Measurements from ENCODE around the gene PACS1. TPM values are rescaled to one million over a fixed set of nuclear protein-coding genes. Genes with fewer than 3 reads are reported as not detected.
A peak's percentile ranks its signal among the peaks of the same experiment; 100 is the strongest.

PACS1 gene
- total and polyA plus RNA-seq, 8 donors: 50.7 to 57.5 (median 54.9) TPM

DNA sequence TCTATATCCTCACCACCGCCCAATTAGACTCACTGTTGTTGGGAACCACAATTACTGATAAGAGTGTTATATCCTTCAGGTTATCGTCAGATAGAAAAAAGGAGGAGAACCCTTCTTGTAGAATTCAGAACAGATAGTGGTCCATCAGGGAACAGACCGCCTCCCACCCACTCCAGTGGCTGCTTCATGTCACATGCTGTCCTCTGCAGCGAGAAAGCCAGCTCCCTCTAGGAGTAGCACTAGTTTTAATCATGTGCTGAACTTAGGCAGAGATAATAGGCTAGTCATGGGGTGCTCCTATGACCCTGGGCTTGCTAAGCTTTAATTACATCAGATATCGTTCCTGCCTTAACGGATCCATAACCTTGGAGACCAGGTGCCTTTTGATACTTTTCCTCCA lies 146.8 kb downstream of the PACS1 start:
- Histone ChIP-seq H3K4me3 (no peak overlapping the region), H3K27me3 (no peaks in the 10 kb centered on the region), H3K4me1 (no peaks in the 10 kb centered on the region), H3K27ac (no peak overlapping the region), H3K36me3 (peaks cover 0 to 90% of the 10 kb centered on the region in 2 donors), H3K9me3 (no peaks in the 10 kb centered on the region)
- ATAC-seq (no peak), DNase-seq (no peak)
- TF ChIP-seq, protein P1, sequence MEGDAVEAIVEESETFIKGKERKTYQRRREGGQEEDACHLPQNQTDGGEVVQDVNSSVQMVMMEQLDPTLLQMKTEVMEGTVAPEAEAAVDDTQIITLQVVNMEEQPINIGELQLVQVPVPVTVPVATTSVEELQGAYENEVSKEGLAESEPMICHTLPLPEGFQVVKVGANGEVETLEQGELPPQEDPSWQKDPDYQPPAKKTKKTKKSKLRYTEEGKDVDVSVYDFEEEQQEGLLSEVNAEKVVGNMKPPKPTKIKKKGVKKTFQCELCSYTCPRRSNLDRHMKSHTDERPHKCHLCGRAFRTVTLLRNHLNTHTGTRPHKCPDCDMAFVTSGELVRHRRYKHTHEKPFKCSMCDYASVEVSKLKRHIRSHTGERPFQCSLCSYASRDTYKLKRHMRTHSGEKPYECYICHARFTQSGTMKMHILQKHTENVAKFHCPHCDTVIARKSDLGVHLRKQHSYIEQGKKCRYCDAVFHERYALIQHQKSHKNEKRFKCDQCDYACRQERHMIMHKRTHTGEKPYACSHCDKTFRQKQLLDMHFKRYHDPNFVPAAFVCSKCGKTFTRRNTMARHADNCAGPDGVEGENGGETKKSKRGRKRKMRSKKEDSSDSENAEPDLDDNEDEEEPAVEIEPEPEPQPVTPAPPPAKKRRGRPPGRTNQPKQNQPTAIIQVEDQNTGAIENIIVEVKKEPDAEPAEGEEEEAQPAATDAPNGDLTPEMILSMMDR (IDR thresholded peaks at IDR 0.05): no peak
- intact Hi-C loops (cut with DNase I): no loop called here

DNA sequence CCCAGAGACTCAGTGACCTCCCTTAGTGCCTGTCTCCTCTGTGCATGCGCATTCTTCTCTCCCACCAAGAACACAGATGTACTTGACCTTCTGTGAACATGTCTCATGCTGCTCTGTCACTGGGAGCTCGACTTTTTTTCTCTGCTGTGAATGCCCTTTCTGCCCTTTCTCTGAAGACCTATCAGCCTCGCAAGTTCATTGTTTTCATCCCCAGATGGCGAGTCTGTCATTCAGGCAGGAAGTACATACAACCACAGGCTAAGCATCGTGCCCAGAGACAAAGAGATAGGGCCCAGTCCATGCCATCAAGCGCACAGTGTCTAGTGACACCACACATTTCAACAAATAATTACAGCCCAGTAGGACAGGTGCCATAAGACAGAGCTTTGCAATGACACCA lies 148.0 kb downstream of the PACS1 start:
- TF ChIP-seq, protein P1 (IDR thresholded peaks at IDR 0.05): no peak
- no peak overlapping the region for H3K27ac ChIP-seq
- peaks cover 0 to 3% of the 10 kb centered on the region in 2 donors for H3K4me1 ChIP-seq
- no peaks in the 10 kb centered on the region for H3K27me3 ChIP-seq
- DNase-seq (peak in 1 of 4 donors; percentile 5), ATAC-seq (no peak)
- peaks cover 0 to 80% of the 10 kb centered on the region in 2 donors for H3K36me3 ChIP-seq
- no peaks in the 10 kb centered on the region for H3K9me3 ChIP-seq
- no peak overlapping the region for H3K4me3 ChIP-seq
- intact Hi-C loops (cut with DNase I): no loop called here

DNA sequence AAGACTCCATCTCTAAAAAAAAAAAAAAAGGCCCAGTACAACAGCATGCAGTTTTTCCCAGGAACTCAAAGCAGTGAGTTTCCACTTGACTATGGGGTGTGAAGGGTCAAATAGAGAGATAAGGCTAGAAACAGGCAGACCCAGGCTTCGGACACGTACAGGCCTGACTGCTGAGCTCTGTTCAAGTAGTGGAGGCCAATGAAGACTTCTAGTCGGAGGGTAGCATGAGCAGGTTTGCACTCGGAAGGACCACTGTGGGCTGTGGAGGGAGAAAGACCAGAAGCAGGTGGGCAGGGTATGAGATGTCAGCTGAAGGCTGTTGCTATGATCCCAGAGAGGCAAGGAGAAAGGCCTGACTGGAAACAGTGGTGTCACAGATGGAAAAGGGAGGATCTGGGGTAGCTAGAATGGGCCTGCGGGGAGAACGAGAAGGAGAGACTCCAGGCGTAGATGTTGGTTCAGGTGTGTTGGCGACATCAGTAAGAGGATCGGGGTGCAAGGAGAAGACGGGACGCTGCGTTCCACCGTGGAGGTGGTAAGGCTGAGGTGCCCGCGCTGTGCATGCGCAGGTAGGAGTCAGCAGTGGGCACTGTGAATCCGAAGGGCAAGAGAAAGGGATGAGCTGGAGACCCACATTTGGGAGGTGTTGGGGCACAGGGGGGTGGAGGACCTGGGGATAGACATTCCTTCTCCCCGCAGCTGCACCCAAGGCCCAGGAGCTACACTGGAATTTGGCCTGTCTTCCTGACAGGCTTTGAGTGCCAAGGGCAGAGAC lies 149.0 kb downstream of the PACS1 start:
- TF ChIP-seq, protein P1 (IDR thresholded peaks at IDR 0.05): no peak
- intact Hi-C loops (cut with DNase I): no loop called here
- ATAC-seq (no peak), DNase-seq (peak in 1 of 4 donors; percentile 21)
- H3K9me3 ChIP-seq: no peaks in the 10 kb centered on the region
- H3K27me3 ChIP-seq: no peaks in the 10 kb centered on the region
- peaks cover 0 to 79% of the 10 kb centered on the region in 2 donors for H3K36me3 ChIP-seq
- H3K27ac ChIP-seq: no peak overlapping the region
- H3K4me1 ChIP-seq: peaks cover 0 to 3% of the 10 kb centered on the region in 2 donors
- no peak overlapping the region for H3K4me3 ChIP-seq

DNA sequence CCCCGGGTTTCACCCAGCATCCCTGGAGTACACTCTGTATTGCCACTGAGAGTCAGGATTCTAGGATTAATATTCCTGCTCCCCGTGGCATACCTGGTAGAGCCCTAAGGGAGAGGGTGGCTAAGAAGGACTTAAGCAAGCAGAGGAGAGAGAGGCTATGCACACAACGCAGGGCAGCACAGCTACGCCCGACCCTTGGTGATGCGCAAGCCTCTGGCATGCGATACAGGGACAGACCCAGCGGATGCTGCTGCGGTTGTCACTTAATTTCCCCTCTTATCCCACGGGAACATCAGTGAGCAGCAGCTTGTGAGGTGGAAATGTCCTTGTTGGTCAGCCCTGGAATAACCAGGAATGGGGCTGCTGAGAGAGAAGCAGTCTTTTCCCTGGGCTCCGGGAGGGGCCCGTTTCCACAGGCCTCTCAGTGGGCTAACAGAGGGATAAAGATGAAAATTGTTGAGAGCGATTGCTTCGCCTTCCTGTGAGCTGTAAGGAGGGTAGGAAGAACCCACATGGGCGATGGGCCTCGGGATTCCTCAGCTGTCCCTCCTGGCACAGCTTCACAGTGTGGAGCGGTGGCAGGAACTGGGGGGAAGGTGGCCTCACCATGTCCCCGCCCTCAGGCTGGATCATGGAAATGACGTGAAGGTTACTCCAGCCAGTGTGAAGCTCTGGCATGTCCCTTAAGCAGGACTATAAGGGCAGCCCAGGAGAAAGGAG lies 149.9 kb downstream of the PACS1 start:
- no peak for ATAC-seq

More for the DNA sequence above, 149.9 kb downstream of the PACS1 start:
- peak in 1 of 4 donors; percentile 19 for DNase-seq
- intact Hi-C loops (cut with DNase I): no loop called here
- Histone ChIP-seq H3K27me3 (no peaks in the 10 kb centered on the region), H3K9me3 (no peaks in the 10 kb centered on the region), H3K36me3 (peaks cover 0 to 79% of the 10 kb centered on the region in 2 donors), H3K4me1 (peaks cover 0 to 3% of the 10 kb centered on the region in 2 donors), H3K27ac (no peak overlapping the region), H3K4me3 (no peak overlapping the region)
- TF ChIP-seq, protein P1 (IDR thresholded peaks at IDR 0.05): no peak
